Frontal cortex (tissue), 4 donors: ENCODE results near the gene GRK1. TPM values are rescaled to one million over a fixed set of nuclear protein-coding genes. Genes with fewer than 3 reads are reported as not detected.

Experiments
- DNase-seq, 2 donors: peaks; one replicate each; pipeline ENCODE4 v3.0.0; 2012; ENCODE audit warnings: low spot score in 2 of 2
- FAIRE-seq: peaks from 2 replicates; lab custom pipeline; 2012; peaks lifted over from hg19 to GRCh38; lab: Jason Lieb, UNC
- total RNA-seq: library from RNA; depleted of rRNA; stranded (reverse); fragments of >200 nt; gene quantifications from one replicate; pipeline ENCODE4 v1.2.3, GENCODE V29; 2014
- donor health status: control.
- donor health status: control.
- donor health status: control.

Gene GRK1
- total RNA-seq, 1 donor from 2014 or later = under 0.01 TPM

- FAIRE-seq (no peak), DNase-seq (no peak)
These were observed 7.7 kb upstream of the GRK1 start for GRCh38 chr13:113659337-113659736.

GRCh38 chr13:113660066-113660465, 7.0 kb upstream of the GRK1 start:
- FAIRE-seq (no peak), DNase-seq (no peak)

GRCh38 chr13:113661509-113661908, 5.5 kb upstream of the GRK1 start:
- FAIRE-seq (no peak), DNase-seq (no peak)

GRCh38 chr13:113663934-113664333, 3.1 kb upstream of the GRK1 start:
- FAIRE-seq = no peak

GRCh38 chr13:113664751-113665596, 2.0 kb upstream of the GRK1 start:
- DNase-seq = no peak
- FAIRE-seq = no peak

More at GRCh38 chr13:113663934-113664333, 3.1 kb upstream of the GRK1 start:
- DNase-seq = no peak

GRCh38 chr13:113665597-113666328, 1.3 kb upstream of the GRK1 start:
- no peak for FAIRE-seq
- no peak for DNase-seq

- no peak for DNase-seq
- FAIRE-seq = no peak
These were observed 719 bp upstream of the GRK1 start for GRCh38 chr13:113666329-113666670.

GRCh38 chr13:113667771-113668490, 912 bp downstream of the GRK1 start:
- DNase-seq = no peak
- no peak for FAIRE-seq

GRCh38 chr13:113668491-113668971, 1.5 kb downstream of the GRK1 start:
- FAIRE-seq = no peak
- no peak for DNase-seq

GRCh38 chr13:113669231-113669754, 2.3 kb downstream of the GRK1 start:
- FAIRE-seq = no peak

GRCh38 chr13:113669755-113670341, 2.8 kb downstream of the GRK1 start:
- DNase-seq = no peak

More at GRCh38 chr13:113669231-113669754, 2.3 kb downstream of the GRK1 start:
- DNase-seq = no peak

GRCh38 chr13:113670541-113670940, 3.5 kb downstream of the GRK1 start:
- no peak for FAIRE-seq
- DNase-seq = no peak

More at GRCh38 chr13:113669755-113670341, 2.8 kb downstream of the GRK1 start:
- FAIRE-seq = no peak

GRCh38 chr13:113671066-113672001, 4.3 kb downstream of the GRK1 start:
- DNase-seq (no peak), FAIRE-seq (no peak)

GRCh38 chr13:113672002-113672651, 5.1 kb downstream of the GRK1 start:
- FAIRE-seq (no peak), DNase-seq (no peak)

GRCh38 chr13:113722921-113723320, 55.9 kb downstream of the GRK1 start:
- DNase-seq (no peak), FAIRE-seq (no peak)

- DNase-seq = no peak
These were observed 56.5 kb downstream of the GRK1 start for GRCh38 chr13:113723410-113724015.

GRCh38 chr13:113724016-113724758, 57.2 kb downstream of the GRK1 start:
- FAIRE-seq (no peak), DNase-seq (no peak)

More at GRCh38 chr13:113723410-113724015, 56.5 kb downstream of the GRK1 start:
- no peak for FAIRE-seq
